GM12873 (cell line): ENCODE results near the gene TRIM36.

Experiments
- TF ChIP-seq, protein P1 (sequence below): IDR thresholded peaks from 2 replicates; pipeline ENCODE4 v1.5.1; 2012; ENCODE audit warnings: low read depth, mild to moderate bottlenecking, moderate library complexity, low read length, control low read depth; ENCODE audit not compliant: insufficient read depth; ENCODE audit errors: missing control alignments

TRIM36 gene

DNA sequence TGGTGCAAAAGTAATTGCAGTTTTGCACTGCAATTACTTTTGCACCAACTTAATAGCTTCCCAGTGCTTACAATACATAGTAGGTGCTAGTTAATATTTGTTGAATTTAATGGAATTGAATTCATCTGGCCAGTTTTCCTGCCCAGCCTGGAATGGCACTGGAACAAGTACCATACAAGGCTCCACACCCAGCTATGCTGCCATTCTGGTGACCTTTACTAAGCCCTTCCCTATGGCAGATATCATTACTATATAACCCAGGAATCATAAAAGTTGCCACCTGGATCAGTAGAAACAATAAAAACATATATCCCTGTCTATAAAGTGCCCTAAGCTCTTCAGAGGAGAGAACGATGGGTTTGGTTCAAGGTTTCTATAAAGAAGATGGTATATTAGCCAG, 22.4 kb upstream of the TRIM36 start:
- TF ChIP-seq, protein P1, sequence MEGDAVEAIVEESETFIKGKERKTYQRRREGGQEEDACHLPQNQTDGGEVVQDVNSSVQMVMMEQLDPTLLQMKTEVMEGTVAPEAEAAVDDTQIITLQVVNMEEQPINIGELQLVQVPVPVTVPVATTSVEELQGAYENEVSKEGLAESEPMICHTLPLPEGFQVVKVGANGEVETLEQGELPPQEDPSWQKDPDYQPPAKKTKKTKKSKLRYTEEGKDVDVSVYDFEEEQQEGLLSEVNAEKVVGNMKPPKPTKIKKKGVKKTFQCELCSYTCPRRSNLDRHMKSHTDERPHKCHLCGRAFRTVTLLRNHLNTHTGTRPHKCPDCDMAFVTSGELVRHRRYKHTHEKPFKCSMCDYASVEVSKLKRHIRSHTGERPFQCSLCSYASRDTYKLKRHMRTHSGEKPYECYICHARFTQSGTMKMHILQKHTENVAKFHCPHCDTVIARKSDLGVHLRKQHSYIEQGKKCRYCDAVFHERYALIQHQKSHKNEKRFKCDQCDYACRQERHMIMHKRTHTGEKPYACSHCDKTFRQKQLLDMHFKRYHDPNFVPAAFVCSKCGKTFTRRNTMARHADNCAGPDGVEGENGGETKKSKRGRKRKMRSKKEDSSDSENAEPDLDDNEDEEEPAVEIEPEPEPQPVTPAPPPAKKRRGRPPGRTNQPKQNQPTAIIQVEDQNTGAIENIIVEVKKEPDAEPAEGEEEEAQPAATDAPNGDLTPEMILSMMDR = no peak

DNA sequence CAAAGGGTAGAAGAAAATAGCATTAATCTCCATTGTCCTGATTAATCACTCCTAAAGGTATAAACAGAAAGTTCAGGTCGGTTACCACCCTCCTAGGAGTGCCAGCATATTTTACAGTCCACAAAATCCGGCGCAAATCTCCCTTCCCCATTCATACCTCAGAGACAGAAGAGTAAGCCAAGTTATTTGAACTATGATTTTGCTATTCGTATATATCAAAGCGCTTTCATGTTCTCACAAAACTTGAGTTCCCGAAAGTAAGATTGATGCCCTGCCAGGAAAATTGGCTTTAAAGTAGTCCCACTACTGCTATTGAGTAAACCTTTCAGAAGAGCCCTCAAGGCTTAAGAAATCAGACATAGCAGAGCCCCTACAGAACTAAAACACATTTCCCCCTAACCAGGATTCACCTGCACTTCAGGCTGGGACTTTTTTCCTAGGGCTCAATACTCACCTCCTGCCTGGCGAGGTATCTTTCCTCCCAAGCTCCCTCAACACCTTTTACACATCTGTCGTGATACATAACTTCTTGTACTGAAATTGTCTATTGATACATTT, 21.8 kb upstream of the TRIM36 start:
- TF ChIP-seq, protein P1 = no peak

DNA sequence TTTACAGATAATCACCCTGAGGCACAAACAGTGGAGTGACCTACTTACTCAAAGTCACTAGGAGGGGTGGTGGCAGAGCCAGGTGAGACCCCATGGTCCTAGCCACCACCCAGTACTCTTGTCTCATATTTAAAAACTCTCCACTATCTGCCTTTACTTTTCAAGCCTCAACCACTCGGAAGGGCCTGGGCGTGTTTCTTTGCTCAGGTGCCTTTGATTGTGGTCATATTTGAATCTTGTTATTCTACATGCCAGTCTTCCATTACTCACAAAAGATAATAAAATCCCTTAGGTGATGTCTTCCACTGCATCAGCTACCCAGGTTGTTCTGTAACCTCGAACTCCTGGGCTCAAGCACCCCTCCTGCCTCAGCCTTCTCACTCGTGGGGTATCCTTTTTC, 20.7 kb upstream of the TRIM36 start:
- TF ChIP-seq, protein P1 = no peak

DNA sequence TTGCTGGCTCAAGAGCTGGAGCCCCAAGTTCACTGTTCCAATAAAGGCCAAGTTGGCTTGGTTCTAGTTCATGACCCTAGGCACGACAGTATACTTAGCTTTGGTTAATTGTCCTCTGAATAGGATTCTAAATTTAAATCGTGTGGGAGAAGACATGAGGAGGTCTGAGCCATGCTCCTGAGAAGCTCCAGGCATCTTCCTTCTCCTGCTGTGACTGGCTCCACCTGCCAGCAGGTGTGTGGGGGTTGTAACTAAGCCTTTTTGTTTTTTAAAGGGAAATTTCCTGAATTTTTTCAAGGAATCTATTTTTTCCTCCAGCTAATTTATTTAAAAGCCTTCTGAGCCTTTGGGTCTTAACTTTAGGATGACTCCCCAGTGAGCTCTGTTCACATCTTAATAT, 20.2 kb upstream of the TRIM36 start:
- TF ChIP-seq, protein P1 = no peak

DNA sequence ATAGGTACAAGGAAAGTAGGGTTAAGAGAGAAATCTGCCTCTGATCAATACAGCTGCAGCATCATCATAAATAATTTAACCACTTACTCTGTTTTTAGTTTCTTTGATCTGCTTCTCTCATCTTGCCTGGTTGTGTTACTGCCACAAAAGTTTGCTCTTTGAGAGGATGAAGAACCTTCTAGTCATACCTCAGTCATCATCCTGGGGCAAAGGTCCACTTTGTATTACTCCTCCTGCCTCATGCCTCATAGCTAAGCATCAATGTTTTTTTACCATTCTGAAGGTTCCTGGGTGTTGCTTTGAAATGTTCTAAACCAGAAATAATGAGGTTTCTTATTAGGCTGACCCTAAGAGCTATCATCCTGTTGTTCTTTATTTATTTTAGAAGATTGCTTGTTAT, 17.1 kb upstream of the TRIM36 start:
- TF ChIP-seq, protein P1 = no peak

DNA sequence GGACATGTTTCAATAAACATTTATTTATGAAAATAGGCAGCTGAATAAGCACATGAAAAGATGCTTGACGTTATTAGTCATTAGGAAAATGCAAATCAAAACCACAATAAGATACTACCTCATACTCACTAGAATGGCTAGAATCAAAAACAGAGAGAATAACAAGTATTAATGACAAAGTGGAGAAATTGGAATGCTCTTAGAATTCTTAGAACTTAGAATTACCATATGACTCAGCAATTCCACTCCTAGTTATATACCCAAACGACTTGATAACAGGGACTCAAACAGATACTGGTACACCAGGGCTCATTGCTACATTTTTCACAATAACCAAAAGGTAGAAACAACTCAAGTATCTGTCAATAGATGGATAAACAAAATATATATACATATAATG, 15.1 kb upstream of the TRIM36 start:
- TF ChIP-seq, protein P1 = no peak

DNA sequence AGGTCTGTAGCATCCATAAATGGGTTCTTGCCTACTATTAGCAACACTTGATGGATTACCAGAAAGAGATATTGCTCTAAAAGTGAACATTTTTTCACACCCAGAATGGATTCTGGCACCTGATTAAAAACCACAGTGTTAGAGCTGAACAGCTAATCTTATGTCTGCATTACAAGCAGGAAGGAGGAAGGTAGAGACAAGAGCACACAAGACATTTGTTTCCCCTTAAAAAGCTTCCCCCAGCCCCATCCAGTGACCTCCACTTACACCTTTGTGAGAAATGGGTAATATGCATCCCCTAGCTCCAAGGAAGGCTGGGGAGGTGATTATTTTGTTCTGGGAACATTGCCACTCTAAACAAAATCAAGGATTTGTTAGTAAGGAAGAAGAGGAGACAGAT, 12.0 kb upstream of the TRIM36 start:
- TF ChIP-seq, protein P1 = no peak

DNA sequence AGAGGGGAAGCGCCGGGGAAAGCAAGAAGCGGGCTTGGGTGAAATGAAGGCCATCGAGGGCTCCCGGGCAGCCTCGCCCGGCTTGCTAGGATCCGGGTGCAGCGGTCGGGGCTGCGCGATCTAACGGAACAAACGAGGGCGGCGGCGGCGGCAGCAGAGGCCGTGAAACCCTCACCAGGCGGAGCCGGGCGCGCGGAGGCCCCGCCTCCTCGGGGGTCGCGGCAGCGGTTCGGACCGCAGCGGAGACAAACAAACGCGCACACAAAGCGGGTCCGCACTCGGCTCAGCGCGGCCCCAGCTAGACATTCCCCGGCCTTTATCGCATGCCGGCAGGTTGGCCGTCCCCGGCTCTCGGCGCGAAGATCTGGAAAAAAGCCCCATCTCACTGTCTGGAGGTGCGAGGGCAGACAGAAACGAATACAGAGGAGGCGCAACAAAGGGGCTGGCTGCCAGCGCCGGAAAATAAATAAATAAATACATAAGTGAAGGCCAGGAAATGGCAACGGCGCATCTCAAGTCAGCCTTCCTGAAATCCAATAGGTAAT, 10.5 kb upstream of the TRIM36 start:
- TF ChIP-seq, protein P1 = no peak
